ENCODE results near the gene ETV1. TPM values are rescaled to one million over a fixed set of nuclear protein-coding genes. Genes with fewer than 3 reads are reported as not detected.

The ETV1 gene
- total RNA-seq, 4 donors from 2014 or later = 1.0 to 7.2 (median 3.6) TPM

- DNase-seq (ENCODE audit: low spot score in 2 of 2) = no peak
- intact Hi-C loops (cut with DNase I; ENCODE audit: low total_unique reads) = no loop called here
- WGBS, 2 donors = 69 to 82% methylated on average over 1 of the region's 1 CpG
- no peak overlapping the region for H3K4me3 ChIP-seq (ENCODE audit: low read depth, poor library complexity, severe bottlenecking)
- TF ChIP-seq POLR2A (IDR thresholded peaks at IDR 0.05) (no peak), CTCF (IDR thresholded peaks at IDR 0.05) (no peak)
These were observed 2.1 kb downstream of the ETV1 start for GRCh38 chr7:13987395-13987794.

GRCh38 chr7:13986208-13986607 is 3.3 kb downstream of the ETV1 start:
- TF ChIP-seq POLR2A (IDR thresholded peaks at IDR 0.05) (no peak), CTCF (IDR thresholded peaks at IDR 0.05) (no peak)
- H3K4me3 ChIP-seq (ENCODE audit: low read depth, poor library complexity, severe bottlenecking) = no peak overlapping the region
- WGBS, 2 donors = 90 to 96% methylated on average over 2 of the region's 2 CpGs
- intact Hi-C loops (cut with DNase I; ENCODE audit: low total_unique reads) = no loop called here
- DNase-seq (ENCODE audit: low spot score in 2 of 2) = no peak

- intact Hi-C loops (cut with DNase I; ENCODE audit: low total_unique reads) = no loop called here
- 89 to 97% methylated on average over 2 of the region's 2 CpGs for WGBS, 2 donors
- H3K4me3 ChIP-seq (ENCODE audit: low read depth, poor library complexity, severe bottlenecking) = no peak overlapping the region
- DNase-seq (ENCODE audit: low spot score in 2 of 2) = no peak
- TF ChIP-seq CTCF (IDR thresholded peaks at IDR 0.05) (no peak), POLR2A (IDR thresholded peaks at IDR 0.05) (no peak)
These were observed 4.4 kb downstream of the ETV1 start for GRCh38 chr7:13984831-13985685.

- 73 to 79% methylated on average over 3 of the region's 3 CpGs for WGBS, 2 donors
- H3K4me3 ChIP-seq (ENCODE audit: low read depth, poor library complexity, severe bottlenecking) = no peak overlapping the region
- no peak for DNase-seq (ENCODE audit: low spot score in 2 of 2)
- intact Hi-C loops (cut with DNase I; ENCODE audit: low total_unique reads) = no loop called here
- TF ChIP-seq CTCF (IDR thresholded peaks at IDR 0.05) (no peak), POLR2A (IDR thresholded peaks at IDR 0.05) (no peak)
These were observed 5.4 kb downstream of the ETV1 start for GRCh38 chr7:13984061-13984460.

DNA sequence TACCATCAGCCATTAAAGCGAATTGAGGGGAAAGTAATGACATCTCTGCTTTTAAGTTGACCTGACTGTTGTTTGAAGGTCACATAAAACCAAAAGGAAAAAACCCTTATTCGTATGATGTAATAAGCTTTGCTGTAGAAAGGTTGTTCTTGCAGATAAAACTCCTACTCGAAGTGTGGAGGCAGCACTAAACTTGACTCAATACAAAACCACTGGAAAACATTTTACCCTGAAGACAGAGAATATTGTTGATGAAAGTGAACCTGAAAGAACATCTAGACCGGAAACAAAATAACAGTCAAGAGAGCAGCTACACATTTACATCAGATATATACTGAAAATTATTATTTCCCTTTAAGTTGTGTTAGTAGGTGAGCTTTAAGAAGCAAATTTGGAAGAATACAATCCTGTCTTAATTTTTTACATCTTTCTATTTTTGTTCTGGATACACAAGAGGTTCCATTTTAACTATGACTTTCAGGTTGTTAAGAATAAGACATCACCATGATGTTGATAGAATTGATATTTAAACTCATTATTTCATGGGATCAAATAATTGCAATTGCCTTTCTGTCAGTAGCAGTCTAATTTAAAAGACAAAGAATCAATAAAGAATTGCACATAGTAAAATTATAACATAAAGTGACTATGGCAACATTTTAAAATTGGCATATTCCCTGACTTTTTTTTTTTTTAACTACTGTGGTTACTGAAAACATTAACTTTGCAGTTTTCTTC is 6.4 kb downstream of the ETV1 start:
- TF ChIP-seq CTCF (IDR thresholded peaks at IDR 0.05) = no peak
- no peak for TF ChIP-seq POLR2A (IDR thresholded peaks at IDR 0.05)
- no peak overlapping the region for H3K4me3 ChIP-seq (ENCODE audit: low read depth, poor library complexity, severe bottlenecking)
- DNase-seq (ENCODE audit: low spot score in 2 of 2) = no peak
- 78 to 82% methylated on average over 4 of the region's 4 CpGs for WGBS, 2 donors
- intact Hi-C loops (cut with DNase I; ENCODE audit: low total_unique reads) = no loop called here

All from lower leg skin (tissue), 4 donors.